H1 (cell line): Measurements from ENCODE around the gene SUPT20HL1. TPM values are rescaled to one million over a fixed set of nuclear protein-coding genes. Genes with fewer than 3 reads are reported as not detected.

Experiments used
- BRCA1 ChIP-seq: IDR thresholded peaks from 2 replicates; pipeline ENCODE4 v1.6.1; 2012; ENCODE audit warnings: low read depth, low read length, improper control_type of control experiment
- KDM4A ChIP-seq: IDR thresholded peaks from one replicate; pipeline ENCODE4 v1.7.1; 2012; ENCODE audit warnings: low read depth, mild to moderate bottlenecking, moderate library complexity, low read length, inconsistent platforms; ENCODE audit not compliant: severe bottlenecking
- SIRT6 ChIP-seq: IDR thresholded peaks from one replicate; pipeline ENCODE4 v1.7.1; 2012; ENCODE audit warnings: low read length, inconsistent platforms
- ZNF274 ChIP-seq: IDR thresholded peaks from 2 replicates; pipeline ENCODE4 v1.7.0; 2012; ENCODE audit warnings: low read length, borderline replicate concordance; ENCODE audit errors: extremely low read depth
- polyA plus RNA-seq, 7 experiments: library from polyadenylated mRNA; depleted of rRNA in 3 of 7; stranded (reverse) in 5 of 7; unstranded in 2 of 7; fragments of >200 nt in 5 of 7; fragments of 200-250 nt in 2 of 7; gene quantifications; 1 replicate in 5 of 7; 2 replicates in 1 of 7; 4 replicates in 1 of 7; pipeline versions ENCODE4 v1.2.1 to v1.2.3, GENCODE V29; 2011 to 2013; ENCODE audit warnings: missing spikeins in 2 of 7, mixed read lengths in 2 of 7
- total RNA-seq: library from RNA; stranded (reverse); fragmentation: NEBNext Ultra II Directional; extraction: Animal tissue kit (Norgen Biotek cat#: 25700); gene quantifications from 2 replicates; pipeline ENCODE4 v1.2.1, GENCODE V29; 2021

Gene SUPT20HL1
- total and polyA plus RNA-seq, 2 of the 8 experiments (the other 6 are each of a cell fraction or from before 2014, with no cell fraction given), result not detected

- no peak for TF ChIP-seq KDM4A
- no peak for TF ChIP-seq SIRT6
- TF ChIP-seq BRCA1, result no peak
- no peak for TF ChIP-seq ZNF274
These were observed 17.6 kb downstream of the SUPT20HL1 start (continued) for GRCh38 chrX:24377911-24378468.
